ENCODE results near the gene SH3BP1.
"Not testable (repeated sequence)": the region's sequence is repeated elsewhere in the genome, so short reads cannot be mapped to it uniquely, and the experiment has no call there.

SH3BP1 gene

DNA sequence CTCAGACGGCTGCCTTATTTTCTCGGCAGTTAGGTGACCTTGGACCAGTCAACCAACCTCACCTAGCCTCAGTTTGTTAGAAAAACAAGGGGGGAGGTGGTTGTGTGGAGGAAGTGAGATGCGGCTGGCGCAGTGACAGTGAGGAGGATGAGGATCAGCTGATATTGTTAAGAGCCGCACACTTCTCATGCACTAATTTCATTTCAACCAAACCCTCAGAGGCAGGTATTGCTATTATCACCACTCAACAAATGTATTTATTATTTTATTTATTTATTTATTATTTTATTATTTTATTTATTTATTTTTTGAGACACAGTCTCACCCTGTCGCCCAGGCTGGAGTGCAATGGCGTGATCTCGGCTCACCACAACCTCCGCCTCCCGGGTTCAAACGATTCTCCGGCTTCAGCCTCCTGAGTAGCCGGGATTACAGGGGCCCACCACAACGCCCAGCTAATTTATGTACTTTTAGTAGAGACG, 38.1 kb downstream of the SH3BP1 start:
- no peak for DNase-seq (ENCODE audit: low read depth, low spot score)

DNA sequence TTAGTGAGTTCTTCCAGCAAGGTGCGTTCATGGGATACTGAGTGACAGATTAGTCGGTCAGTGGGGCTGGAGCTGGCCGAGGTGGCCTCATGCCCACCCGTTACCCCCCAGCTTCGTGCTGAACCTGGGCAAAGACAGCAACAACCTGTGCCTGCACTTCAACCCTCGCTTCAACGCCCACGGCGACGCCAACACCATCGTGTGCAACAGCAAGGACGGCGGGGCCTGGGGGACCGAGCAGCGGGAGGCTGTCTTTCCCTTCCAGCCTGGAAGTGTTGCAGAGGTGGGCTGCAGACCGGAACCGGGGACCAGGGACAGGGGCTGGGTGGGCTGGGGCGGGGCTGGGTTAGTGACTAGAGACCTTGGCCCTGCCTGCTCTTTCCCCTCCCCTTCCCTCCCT, 38.9 kb downstream of the SH3BP1 start:
- DNase-seq (ENCODE audit: low read depth, low spot score) = no peak

DNA sequence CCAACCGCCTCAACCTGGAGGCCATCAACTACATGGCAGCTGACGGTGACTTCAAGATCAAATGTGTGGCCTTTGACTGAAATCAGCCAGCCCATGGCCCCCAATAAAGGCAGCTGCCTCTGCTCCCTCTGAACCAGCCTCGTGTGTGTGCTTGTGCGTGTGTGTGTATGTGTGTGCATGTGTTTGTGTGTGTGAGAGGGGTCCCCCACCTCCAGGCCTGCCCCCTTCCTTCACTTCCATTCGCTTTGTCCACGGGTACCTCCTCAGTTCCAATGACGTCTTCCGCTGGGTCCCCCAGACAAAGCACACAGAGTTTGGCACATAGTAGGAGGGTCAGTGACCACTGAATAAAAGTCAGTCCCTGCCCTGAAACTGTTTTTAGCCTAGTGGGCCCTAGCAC, 40.2 kb downstream of the SH3BP1 start:
- no peak for DNase-seq (ENCODE audit: low read depth, low spot score)

GRCh38 chr22:37680191-37680851, 40.9 kb downstream of the SH3BP1 start:
- no peak for DNase-seq (ENCODE audit: low read depth, low spot score)

GRCh38 chr22:37681001-37681424, 41.5 kb downstream of the SH3BP1 start:
- no peak for DNase-seq (ENCODE audit: low read depth, low spot score)

DNA sequence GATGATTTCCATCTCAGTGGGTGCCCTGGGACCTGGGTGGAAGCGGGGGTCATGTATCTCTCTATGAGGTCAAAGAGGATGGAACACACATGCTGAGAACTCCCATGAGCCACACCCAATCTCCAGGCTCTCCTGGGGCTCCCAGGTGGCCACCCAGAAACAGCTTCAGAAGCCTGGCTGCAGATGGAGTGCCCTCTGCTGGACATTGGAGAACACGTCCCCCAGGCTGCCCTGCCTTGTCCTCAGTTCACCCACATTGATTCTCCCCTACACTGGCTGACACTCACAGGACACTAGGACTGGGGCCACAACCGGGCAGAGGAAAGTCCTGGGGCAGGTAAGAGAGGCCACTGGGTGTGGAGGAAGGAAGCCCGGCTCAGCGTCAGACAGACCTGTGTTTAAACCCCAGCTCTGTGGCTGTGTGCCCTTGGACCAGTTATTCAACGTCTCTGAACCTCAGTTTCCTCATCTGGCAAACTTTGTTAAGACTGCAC, 42.1 kb downstream of the SH3BP1 start:
- DNase-seq (ENCODE audit: low read depth, low spot score) = no peak

- DNase-seq (ENCODE audit: low read depth, low spot score) = no peak
Measured at GRCh38 chr22:37684803-37685615, 45.5 kb downstream of the SH3BP1 start.

GRCh38 chr22:37686002-37686982, 46.8 kb downstream of the SH3BP1 start, which contains the start of gene NOL12:
TSS of gene NOL12 (plus strand) at chr22:37686343. CDS start at chr22:37686393, 50 bp downstream.
- DNase-seq (ENCODE audit: low read depth, low spot score) = no peak

GRCh38 chr22:37690407-37690806, 50.9 kb downstream of the SH3BP1 start:
- DNase-seq (ENCODE audit: low read depth, low spot score) = no peak

DNA sequence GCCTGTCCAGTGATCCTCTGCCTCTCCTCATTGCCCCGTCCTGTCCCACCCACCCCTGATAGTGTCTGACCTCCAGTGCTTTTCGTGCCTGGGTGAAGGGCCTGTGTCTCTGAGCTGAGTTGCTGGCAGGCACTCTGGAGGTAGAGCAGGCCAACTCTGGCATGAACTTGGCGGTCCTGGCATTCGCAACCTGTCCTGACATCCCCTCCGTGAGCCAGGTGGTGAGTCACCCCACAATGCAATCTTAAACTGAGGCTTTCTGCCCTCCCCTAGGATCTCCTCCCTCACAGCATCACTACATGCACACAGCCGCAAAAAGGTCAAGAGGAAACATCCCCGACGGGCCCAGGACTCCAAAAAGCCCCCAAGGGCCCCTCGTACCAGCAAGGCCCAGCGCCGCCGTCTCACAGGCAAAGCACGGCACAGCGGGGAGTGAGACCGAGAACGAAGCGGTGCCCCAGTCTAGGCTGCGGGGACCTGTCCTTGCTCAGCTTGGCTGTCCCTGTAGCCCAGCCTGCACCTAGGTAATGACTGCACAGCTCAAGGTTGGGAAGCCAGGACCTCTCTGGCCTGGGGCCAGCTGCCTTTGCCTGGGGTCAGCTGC, 51.5 kb downstream of the SH3BP1 start:
- no peak for DNase-seq (ENCODE audit: low read depth, low spot score)

DNA sequence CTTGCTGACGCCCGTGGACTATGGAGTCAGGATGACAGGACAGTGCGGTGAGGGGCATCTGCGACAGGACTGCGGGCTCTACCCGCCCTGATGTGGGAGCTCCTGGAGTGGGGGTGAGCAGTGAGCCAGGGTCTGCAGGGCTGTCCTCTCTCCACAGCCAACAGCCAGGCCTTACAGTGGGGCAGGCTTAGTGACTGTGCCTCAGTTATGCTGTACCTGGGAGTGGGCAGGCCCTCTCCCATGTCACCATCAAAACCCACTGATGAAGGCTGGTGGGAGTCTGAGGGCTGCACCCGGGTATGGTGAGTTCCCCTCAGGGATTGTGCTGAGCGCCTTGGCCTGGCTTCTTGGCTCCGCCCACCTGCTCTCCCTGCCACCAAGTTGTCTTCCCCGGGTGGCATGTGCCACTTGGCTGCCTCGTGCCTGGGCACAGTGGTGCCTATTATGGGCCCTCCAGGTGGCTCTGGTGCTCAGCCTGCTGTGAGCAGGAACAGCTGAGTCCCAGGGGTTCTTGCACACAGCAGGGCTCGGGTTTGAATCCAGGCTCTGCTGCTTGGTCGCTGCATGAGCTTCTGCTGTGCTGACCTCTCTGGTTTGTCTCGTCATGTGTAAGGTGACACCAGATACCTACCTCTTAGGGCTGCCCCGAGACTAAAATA, 53.3 kb downstream of the SH3BP1 start:
- DNase-seq (ENCODE audit: low read depth, low spot score) = no peak

DNA sequence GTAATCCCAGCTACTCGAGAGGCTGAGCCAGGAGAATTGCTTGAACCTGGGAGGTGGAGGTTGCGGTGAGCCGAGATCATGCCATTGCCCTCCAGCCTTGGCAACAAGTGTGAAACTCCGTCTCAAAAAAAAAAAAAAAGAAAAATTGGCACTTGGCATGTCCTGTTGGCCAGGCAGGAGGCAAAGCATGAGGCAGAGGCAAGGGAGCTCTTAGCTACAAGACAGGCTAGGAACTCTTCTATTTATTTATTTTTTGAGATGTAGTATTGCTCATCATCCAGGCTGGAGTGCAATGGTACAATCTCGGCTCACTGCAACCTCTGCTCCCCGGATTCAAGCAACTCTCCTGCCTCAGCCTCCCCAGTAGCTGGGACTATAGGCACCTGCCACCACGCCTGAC, 54.7 kb downstream of the SH3BP1 start:
- DNase-seq (ENCODE audit: low read depth, low spot score) = not testable (repeated sequence)

- not testable (repeated sequence) for DNase-seq (ENCODE audit: low read depth, low spot score)
Measured at GRCh38 chr22:37696260-37696656, 56.8 kb downstream of the SH3BP1 start.

GRCh38 chr22:37696657-37697537, 57.4 kb downstream of the SH3BP1 start, which contains the start of gene TRIOBP:
TSS of gene TRIOBP (plus strand) at chr22:37697048. CDS start at chr22:37701366, 4,318 bp downstream.
- peak; percentile 88 for DNase-seq (ENCODE audit: low read depth, low spot score)

GRCh38 chr22:37697538-37697835, 58.0 kb downstream of the SH3BP1 start:
- no peak for DNase-seq (ENCODE audit: low read depth, low spot score)

DNA sequence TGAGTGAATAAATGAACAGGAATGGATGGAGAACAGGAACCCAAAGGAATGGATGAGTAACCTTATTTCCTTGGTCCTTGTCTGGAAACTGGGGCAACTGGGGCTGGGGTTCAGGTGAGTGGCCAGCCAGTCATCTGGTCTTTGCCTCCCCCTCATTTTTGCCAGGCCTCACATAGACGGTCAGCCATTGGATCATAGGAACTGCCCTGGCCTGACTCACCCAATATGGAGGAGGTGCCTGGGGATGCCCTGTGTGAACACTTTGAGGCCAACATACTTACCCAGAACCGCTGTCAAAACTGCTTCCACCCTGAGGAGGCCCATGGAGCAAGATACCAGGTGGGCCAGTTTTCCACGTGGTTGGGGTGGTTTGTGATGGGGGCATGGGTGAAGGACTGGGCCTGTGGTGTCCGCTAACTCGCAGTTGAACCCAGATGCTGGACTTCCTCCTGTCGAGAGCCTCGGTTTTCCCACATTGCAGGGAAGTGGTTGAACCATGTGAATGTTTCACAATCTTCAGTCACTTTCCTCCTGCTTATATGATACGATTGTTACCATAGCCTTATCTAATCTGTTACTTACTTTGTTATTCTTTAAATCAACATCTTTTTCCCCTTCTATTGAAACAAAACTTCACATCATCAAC, 61.8 kb downstream of the SH3BP1 start:
- DNase-seq (ENCODE audit: low read depth, low spot score) = no peak

DNA sequence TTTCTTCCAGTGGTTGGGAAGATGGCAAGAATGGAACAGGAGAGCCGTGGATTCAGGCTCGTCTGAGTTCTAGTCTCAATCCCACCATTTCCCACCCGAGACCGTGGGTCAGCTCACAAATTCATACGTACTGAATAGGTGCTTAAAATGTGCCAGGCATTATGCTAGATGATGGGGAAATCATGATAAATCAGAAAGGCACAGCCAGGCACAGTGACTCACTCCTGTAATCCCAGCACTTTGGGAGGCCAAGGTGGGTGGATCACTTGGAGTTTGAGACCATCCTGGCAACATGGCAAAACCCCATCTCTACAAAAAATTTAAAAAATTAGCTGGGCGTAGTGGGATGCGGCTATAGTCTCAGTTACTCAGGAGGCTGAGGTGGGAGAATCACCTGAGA, 64.4 kb downstream of the SH3BP1 start:
- no peak for DNase-seq (ENCODE audit: low read depth, low spot score)

- DNase-seq (ENCODE audit: low read depth, low spot score) = no peak
Measured at GRCh38 chr22:37704645-37705044, 65.2 kb downstream of the SH3BP1 start.

- DNase-seq (ENCODE audit: low read depth, low spot score) = no peak
Measured at GRCh38 chr22:37705205-37705604, 65.7 kb downstream of the SH3BP1 start.
